ENCODE results near the gene PIK3R4.

The PIK3R4 gene

GRCh38 chr3:130741946-130742610, 4.6 kb downstream of the PIK3R4 start:
- DNase-seq (ENCODE audit: low read depth) = no peak

DNA sequence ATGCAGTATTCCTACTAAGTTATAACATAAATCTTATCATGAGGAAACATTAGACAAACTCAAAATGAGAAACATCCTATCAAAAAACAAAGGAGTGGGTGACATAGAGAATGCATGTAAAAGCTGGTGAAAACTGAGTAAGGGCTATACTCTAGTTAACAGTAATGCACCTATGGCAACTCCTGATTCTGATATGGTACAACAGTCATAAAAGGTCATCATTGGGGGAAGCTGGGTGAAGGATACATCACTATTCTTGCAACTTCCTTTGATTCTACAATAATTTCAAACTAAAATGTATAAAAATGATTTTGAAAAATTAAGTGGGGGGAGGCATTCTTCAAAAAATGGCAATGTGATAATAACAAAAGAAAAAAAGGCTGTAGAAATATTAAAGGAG, 6.8 kb downstream of the PIK3R4 start:
- no peak for DNase-seq (ENCODE audit: low read depth)

- DNase-seq (ENCODE audit: low read depth) = no peak
These were observed 8.4 kb downstream of the PIK3R4 start for GRCh38 chr3:130738241-130738640.

GRCh38 chr3:130737622-130738021, 9.0 kb downstream of the PIK3R4 start:
- no peak for DNase-seq (ENCODE audit: low read depth)

- no peak for DNase-seq (ENCODE audit: low read depth)
These were observed 13.3 kb downstream of the PIK3R4 start for GRCh38 chr3:130733236-130733875.

DNA sequence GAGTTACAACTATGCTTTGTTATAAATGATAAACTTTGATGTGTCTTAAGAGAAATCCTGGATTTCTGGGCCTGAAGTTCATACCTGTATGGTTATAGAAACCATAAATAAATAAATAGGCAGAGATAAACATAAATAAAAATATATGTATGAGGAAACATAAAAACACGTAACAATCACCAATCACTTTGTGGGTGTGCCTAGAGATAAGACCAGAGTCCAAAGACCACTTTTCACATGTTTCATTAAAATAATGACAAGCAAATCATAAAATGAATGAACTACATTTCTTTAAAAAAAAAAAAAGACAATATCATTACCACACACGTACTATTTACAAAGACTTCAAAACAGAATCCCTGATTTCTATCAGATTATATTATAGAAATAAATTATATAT, 14.1 kb downstream of the PIK3R4 start:
- no peak for DNase-seq (ENCODE audit: low read depth)

GRCh38 chr3:130731817-130732216, 14.8 kb downstream of the PIK3R4 start:
- DNase-seq (ENCODE audit: low read depth) = no peak

GRCh38 chr3:130729154-130729553, 17.5 kb downstream of the PIK3R4 start:
- DNase-seq (ENCODE audit: low read depth) = no peak

GRCh38 chr3:130728037-130728436, 18.6 kb downstream of the PIK3R4 start:
- no peak for DNase-seq (ENCODE audit: low read depth)

- DNase-seq (ENCODE audit: low read depth) = no peak
These were observed 20.9 kb downstream of the PIK3R4 start for GRCh38 chr3:130725746-130726145.

DNA sequence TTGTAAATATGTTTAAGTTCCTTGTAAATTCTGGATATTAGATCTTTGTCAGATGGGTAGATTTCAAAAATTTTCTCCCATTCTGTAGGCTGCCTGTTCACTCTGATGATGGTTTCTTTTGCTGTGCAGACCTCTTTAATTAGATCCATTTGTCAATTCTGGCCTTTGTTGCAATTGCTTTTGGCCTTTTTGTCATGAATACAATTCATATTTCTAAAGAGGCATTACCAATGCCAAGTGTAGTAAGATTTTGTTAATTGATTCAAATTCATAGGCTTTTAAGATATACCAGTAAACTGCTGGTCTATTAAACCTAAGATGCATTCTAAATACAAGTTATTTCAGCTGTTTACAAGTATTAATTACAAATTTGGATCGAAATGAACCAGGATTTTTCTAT, 31.0 kb downstream of the PIK3R4 start:
- DNase-seq (ENCODE audit: low read depth) = no peak

DNA sequence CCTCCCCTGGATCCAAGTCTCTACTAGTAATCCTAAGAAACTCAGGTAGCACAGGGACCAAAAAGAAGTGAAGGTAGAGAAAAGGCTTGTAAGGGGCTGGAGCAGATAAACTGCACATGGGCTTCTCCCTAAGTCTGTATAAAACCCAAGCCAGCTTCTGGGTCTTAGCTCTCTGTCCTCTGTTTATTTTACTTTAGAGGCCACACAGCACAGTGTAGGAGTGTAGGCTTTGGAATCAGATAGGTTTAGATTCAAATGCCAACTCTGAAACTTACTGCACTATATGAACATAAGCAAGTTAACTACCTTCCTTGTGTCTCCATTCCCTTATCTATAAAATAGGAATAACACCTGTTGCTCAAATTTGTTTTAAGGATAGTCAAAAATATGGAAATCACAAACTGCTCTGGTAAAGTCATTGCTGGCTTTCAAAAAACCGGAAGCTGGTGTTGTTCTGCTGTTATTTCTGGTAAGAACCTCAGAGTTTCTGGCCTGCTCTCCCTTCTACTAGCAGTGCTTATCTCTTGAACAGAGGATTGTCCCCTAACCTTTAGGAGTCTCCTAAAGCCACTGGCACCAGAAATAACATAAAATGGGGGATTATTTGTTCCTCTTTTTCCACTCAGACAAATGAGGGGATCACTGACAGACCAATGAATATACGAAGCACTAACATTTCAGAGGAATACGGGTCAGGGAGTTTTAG, 33.8 kb downstream of the PIK3R4 start:
- DNase-seq (ENCODE audit: low read depth) = no peak

- no peak for DNase-seq (ENCODE audit: low read depth)
These were observed 34.9 kb downstream of the PIK3R4 start for GRCh38 chr3:130711565-130712324.

- DNase-seq (ENCODE audit: low read depth) = no peak
These were observed 37.0 kb downstream of the PIK3R4 start for GRCh38 chr3:130709671-130710070.

GRCh38 chr3:130707902-130708601, 38.6 kb downstream of the PIK3R4 start:
- DNase-seq (ENCODE audit: low read depth) = no peak

- DNase-seq (ENCODE audit: low read depth) = no peak
These were observed 41.1 kb downstream of the PIK3R4 start for GRCh38 chr3:130705501-130705900.

DNA sequence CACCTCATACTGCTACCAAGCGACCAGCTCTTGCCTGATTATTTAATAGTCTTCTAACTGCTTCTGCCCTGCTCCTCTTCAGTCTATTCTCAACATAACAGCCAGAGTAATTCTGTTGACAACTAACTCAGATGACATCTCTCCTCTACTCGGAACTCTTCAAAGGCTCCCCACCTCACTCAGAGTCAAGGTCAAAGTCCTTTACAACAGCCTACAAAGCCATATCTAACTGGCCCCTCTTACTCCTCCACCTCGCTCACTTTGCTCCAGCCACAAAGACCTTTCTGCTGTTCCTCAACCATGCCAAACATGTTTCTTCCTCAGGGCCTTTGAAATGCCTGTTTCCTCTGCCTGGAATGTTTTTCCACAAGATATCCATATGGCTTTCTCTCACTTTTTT, 43.6 kb downstream of the PIK3R4 start:
- no peak for DNase-seq (ENCODE audit: low read depth)

GRCh38 chr3:130700541-130700940, 46.1 kb downstream of the PIK3R4 start:
- DNase-seq (ENCODE audit: low read depth) = no peak

DNA sequence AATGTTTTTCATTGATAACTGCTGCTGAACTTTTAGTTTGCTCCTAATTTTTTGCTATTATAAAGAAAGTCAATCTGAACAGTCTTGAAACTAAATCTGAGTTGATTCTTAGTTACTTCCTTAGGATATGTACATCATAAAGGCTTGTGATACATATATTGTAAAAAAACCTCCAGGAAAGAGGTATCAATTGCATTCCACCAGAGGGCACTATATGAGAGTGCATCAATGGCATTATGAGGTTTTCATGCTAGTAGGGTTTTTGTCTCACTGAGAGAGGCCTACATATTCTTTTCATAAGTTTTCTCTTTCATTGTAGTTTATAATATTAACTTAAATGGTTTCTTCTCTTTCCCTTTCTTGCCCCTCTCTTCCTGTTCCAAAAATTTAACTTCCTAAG, 46.9 kb downstream of the PIK3R4 start:
- DNase-seq (ENCODE audit: low read depth) = no peak

DNA sequence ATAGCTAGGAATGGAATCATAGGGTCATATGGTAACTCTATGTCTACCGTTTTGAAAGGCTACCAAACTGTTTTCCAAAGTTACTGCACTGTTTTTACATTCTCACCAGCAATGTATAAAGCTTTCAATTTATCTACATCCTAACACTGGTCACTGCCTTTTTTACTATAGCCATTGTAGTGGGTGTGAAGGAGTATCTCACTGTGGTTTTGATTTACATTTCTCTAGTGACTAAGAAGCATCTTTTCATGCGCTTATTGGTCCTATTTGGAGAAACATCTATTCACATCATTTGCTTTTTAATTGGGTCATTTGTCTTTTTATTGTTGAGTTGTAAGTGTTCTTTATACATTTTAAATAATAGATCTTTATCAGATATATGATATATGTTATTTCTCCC, 53.3 kb downstream of the PIK3R4 start:
- DNase-seq (ENCODE audit: low read depth) = no peak

GRCh38 chr3:130692455-130692854, 54.2 kb downstream of the PIK3R4 start:
- DNase-seq (ENCODE audit: low read depth) = no peak
